ENCODE measurements around the gene PAN2.
"Not testable (repeated sequence)": the region's sequence is repeated elsewhere in the genome, so short reads cannot be mapped to it uniquely, and the experiment has no call there.

PAN2 gene

DNA sequence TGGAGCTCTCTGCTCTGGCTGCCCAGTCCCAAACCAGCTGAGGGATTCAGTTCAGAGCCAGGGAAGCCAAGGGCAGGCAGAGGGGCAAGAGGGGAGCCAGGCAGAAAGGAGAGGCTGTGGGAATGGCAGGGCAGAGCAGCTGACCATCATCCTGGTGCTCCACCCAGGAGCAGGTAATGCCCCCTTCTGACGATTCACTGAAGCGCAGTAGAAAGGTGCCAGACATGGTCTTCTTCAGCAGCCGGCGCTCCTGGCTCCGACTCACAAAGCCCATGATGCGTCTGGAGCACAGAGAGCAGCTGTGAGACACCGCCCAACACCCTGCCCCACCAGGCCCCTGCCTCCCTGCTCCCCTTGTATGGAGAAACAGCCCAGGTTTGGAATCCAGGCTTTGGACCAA, 12.9 kb upstream of the PAN2 start:
- no peak for DNase-seq (ENCODE audit: low spot score)

GRCh38 chr12:56342290-56342689, 8.5 kb upstream of the PAN2 start:
- not testable (repeated sequence) for DNase-seq (ENCODE audit: low spot score)

GRCh38 chr12:56341616-56342015, 7.8 kb upstream of the PAN2 start:
- no peak for DNase-seq (ENCODE audit: low spot score)

- DNase-seq (ENCODE audit: low spot score) = no peak
Measured at GRCh38 chr12:56339158-56339422, 5.3 kb upstream of the PAN2 start.

GRCh38 chr12:56338308-56339157, 4.7 kb upstream of the PAN2 start, which contains the start of gene IL23A:
IL23A (plus strand) TSS chr12:56338884; CDS start chr12:56339045, 161 bp downstream.
- DNase-seq (ENCODE audit: low spot score) = no peak

GRCh38 chr12:56337753-56338251, 4.0 kb upstream of the PAN2 start:
- no peak for DNase-seq (ENCODE audit: low spot score)

- no peak for DNase-seq (ENCODE audit: low spot score)
Measured at GRCh38 chr12:56336361-56337167, 2.8 kb upstream of the PAN2 start.

- not testable (repeated sequence) for DNase-seq (ENCODE audit: low spot score)
Measured at GRCh38 chr12:56335527-56335926, 1.7 kb upstream of the PAN2 start.

DNA sequence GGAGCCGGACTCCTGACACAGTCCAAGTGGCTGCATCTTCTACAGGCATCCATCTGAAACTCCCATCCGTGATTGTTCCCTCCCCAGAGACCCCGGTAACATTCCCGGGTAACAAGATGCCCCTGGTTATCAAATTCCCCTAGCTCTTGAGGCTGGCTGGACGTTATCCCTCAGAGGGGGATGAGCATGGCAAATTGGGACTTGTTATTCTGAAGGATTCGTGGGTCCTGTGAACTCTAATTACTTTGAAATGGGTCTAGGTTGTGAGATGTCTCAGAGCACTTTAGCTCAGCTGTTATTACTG, 642 bp upstream of the PAN2 start:
- DNase-seq (ENCODE audit: low spot score) = no peak

DNA sequence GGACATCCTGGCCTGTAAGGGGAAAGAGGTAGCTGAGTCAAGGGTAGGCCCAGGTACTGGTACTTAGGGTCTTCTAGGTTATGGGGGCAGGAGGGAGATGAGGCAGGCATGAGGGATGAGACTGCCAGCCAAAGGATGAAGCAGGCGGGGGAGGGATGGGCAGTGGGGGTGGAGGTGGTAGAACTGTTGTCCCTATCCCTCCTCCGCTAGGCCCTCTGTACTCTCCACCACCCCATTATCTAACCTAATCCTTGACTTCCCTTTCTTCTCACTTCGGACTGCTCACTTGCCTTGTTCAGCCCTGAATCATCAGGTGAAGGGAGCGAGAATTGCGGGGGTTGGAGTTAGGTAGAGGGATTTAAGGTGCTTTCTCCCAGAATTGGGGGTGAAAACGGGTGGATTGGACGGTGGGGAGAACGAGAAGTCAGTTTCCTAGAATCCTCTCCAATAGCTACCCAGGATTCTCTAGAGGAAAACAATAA, 562 bp downstream of the PAN2 start:
- no peak for DNase-seq (ENCODE audit: low spot score)

- no peak for DNase-seq (ENCODE audit: low spot score)
Measured at GRCh38 chr12:56332512-56333196, 1.1 kb downstream of the PAN2 start.

DNA sequence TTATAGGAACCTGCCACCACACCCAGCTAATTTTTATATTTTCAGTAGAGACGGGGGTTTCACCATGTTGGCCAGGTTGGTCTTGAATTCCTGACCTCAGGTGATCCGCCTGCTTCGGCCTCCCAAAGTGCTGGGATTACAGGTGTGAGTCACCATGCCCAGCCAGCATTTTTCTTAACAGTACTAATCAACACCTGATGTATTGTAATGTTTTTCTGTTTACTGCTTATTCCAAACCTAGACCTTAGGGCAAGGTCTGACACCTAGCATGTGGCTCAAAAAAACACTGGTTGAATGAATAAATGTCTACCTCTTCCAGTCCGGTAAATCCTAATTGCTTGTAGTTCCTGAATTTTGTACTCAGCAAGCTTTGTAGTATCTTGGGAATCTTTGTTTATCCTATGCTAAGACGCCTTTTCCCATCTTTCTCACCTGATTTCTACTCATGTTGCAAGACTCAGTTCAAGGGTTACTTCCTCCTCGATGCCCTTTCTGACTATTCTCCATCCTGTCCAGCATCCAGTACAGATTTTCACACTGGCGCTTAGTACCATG, 2.8 kb downstream of the PAN2 start:
- DNase-seq (ENCODE audit: low spot score) = no peak

- DNase-seq (ENCODE audit: low spot score) = no peak
Measured at GRCh38 chr12:56326533-56326932, 7.3 kb downstream of the PAN2 start.

GRCh38 chr12:56326126-56326525, 7.7 kb downstream of the PAN2 start:
- no peak for DNase-seq (ENCODE audit: low spot score)

GRCh38 chr12:56324206-56324605, 9.6 kb downstream of the PAN2 start:
- DNase-seq (ENCODE audit: low spot score) = no peak

GRCh38 chr12:56321610-56322009, 12.2 kb downstream of the PAN2 start:
- not testable (repeated sequence) for DNase-seq (ENCODE audit: low spot score)

GRCh38 chr12:56321027-56321426, 12.8 kb downstream of the PAN2 start:
- no peak for DNase-seq (ENCODE audit: low spot score)

- no peak for DNase-seq (ENCODE audit: low spot score)
Measured at GRCh38 chr12:56317675-56318074, 16.1 kb downstream of the PAN2 start.

DNA sequence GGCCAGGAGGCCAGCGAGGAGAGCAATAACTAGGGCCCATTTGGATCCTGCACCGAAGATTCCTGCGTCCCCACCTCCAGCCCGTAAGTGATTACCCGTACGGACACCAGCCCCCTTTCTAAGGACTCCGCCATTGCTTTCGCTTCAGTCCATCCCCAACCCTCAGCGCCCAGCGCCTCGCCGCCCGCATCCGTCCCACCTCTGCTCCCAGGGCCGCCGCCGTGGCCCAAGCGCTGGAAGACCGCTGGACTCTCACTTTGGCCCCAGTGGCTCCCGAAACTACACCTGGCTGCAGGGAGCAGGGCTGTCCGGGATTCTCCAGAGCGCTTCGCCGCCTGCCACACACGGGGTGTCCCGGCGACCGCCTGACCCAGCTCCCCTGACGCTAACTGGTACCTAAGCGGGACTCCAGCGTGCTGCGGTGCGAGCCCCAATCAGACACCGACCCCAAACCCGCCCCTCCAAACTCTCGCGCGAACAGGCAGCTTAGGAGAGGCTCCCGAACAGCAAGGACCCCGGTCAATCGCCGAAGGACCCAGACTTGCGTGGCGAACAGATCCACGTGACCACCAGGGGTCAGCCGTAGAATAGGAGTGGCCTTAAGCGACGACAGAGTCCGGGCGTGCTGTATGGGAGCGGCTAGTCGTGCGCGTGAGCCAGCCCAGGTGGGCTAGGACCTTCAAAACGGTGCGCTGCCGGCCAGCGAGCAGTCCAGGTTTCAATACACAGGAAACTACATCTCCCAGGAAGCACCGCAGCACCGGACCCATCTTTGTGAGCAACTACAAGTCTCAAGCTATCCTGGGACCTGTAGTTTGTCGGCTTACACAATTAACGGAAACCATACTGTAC, 18.0 kb downstream of the PAN2 start, which contains the start of gene CNPY2:
Gene CNPY2 (minus strand): TSS at position 367 of the 852 bp plus-strand sequence. CDS start 771 bp downstream, outside the sequence.
- peak; percentile 93 for DNase-seq (ENCODE audit: low spot score)

- DNase-seq (ENCODE audit: low spot score) = no peak
Measured at GRCh38 chr12:56315249-56315621, 18.6 kb downstream of the PAN2 start.

DNA sequence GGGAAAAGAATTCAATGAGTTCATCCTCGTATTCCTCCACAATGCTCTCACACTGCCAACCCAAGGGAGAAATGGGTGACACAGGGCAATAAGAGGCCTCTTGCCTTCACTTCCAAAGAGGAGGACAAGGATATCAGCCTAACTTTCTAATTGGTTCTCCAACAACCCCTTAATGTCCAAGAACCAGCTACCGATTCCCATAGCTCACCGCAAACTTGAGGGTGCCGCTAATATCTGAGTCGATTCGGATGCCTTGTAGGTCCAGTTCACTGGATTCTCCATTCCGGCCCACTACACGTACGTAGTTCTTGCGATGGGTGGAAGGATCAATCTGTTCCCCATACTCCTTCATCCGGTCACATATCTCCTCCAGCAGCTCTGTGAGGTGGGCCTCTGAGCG, 22.8 kb downstream of the PAN2 start:
- no peak for DNase-seq (ENCODE audit: low spot score)

All from hematopoietic multipotent progenitor cell treated with erythropoietin and hydrocortisone succinate and interleukin-3 and kit ligand, for 17 days (in vitro differentiated cells).